ENCODE results near the gene VEGFA.

VEGFA gene

GRCh38 chr6:43784049-43784855, 14.2 kb downstream of the VEGFA start:
- H3K36me3 ChIP-seq (ENCODE audit: control insufficient read depth in 1 of 2, insufficient read depth in 2 of 2, low read length in 2 of 2), result peaks cover 32 to 61% of the 10 kb centered on the region in 2 donors
- peaks cover 0 to 6% of the 10 kb centered on the region in 2 donors for H3K4me1 ChIP-seq (ENCODE audit: control insufficient read depth in 1 of 2, insufficient read depth in 2 of 2, low read length in 2 of 2)
- no peak overlapping the region for H3K4me3 ChIP-seq (ENCODE audit: low read depth in 1 of 2, low read length in 2 of 2)
- H3K9me3 ChIP-seq (ENCODE audit: control insufficient read depth in 1 of 2, low read length in 2 of 2), result no peaks in the 10 kb centered on the region
- no peaks in the 10 kb centered on the region for H3K27me3 ChIP-seq (ENCODE audit: low read depth, low read length)
- no peak overlapping the region for H3K27ac ChIP-seq (ENCODE audit: low read length)

GRCh38 chr6:43785220-43785752, 15.3 kb downstream of the VEGFA start:
- H3K9me3 ChIP-seq (ENCODE audit: control insufficient read depth in 1 of 2, low read length in 2 of 2), result no peaks in the 10 kb centered on the region
- no peak overlapping the region for H3K4me3 ChIP-seq (ENCODE audit: low read depth in 1 of 2, low read length in 2 of 2)
- no peak overlapping the region for H3K27ac ChIP-seq (ENCODE audit: low read length)
- no peaks in the 10 kb centered on the region for H3K27me3 ChIP-seq (ENCODE audit: low read depth, low read length)
- peaks cover 31 to 50% of the 10 kb centered on the region in 2 donors for H3K36me3 ChIP-seq (ENCODE audit: control insufficient read depth in 1 of 2, insufficient read depth in 2 of 2, low read length in 2 of 2)
- H3K4me1 ChIP-seq (ENCODE audit: control insufficient read depth in 1 of 2, insufficient read depth in 2 of 2, low read length in 2 of 2), result peaks cover 0 to 3% of the 10 kb centered on the region in 2 donors

- Histone ChIP-seq H3K27ac (ENCODE audit: low read length) (no peak overlapping the region), H3K4me1 (ENCODE audit: control insufficient read depth in 1 of 2, insufficient read depth in 2 of 2, low read length in 2 of 2) (peaks cover 0 to 3% of the 10 kb centered on the region in 2 donors), H3K27me3 (ENCODE audit: low read depth, low read length) (no peaks in the 10 kb centered on the region), H3K4me3 (ENCODE audit: low read depth in 1 of 2, low read length in 2 of 2) (no peak overlapping the region), H3K9me3 (ENCODE audit: control insufficient read depth in 1 of 2, low read length in 2 of 2) (no peaks in the 10 kb centered on the region), H3K36me3 (ENCODE audit: control insufficient read depth in 1 of 2, insufficient read depth in 2 of 2, low read length in 2 of 2) (peaks cover 31 to 45% of the 10 kb centered on the region in 2 donors)
These were observed 15.9 kb downstream of the VEGFA start for GRCh38 chr6:43785904-43786303.

- H3K9me3 ChIP-seq (ENCODE audit: control insufficient read depth in 1 of 2, low read length in 2 of 2), result no peaks in the 10 kb centered on the region
- no peaks in the 10 kb centered on the region for H3K4me1 ChIP-seq (ENCODE audit: control insufficient read depth in 1 of 2, insufficient read depth in 2 of 2, low read length in 2 of 2)
- H3K27ac ChIP-seq (ENCODE audit: low read length), result no peak overlapping the region
- no peak overlapping the region for H3K4me3 ChIP-seq (ENCODE audit: low read depth in 1 of 2, low read length in 2 of 2)
- H3K27me3 ChIP-seq (ENCODE audit: low read depth, low read length), result no peaks in the 10 kb centered on the region
- peaks cover 25 to 36% of the 10 kb centered on the region in 2 donors for H3K36me3 ChIP-seq (ENCODE audit: control insufficient read depth in 1 of 2, insufficient read depth in 2 of 2, low read length in 2 of 2)
These were observed 16.8 kb downstream of the VEGFA start for GRCh38 chr6:43786664-43787329.

GRCh38 chr6:43788301-43788700, 18.3 kb downstream of the VEGFA start:
- Histone ChIP-seq H3K36me3 (ENCODE audit: control insufficient read depth in 1 of 2, insufficient read depth in 2 of 2, low read length in 2 of 2) (peaks cover 13 to 21% of the 10 kb centered on the region in 2 donors), H3K27me3 (ENCODE audit: low read depth, low read length) (no peaks in the 10 kb centered on the region), H3K4me1 (ENCODE audit: control insufficient read depth in 1 of 2, insufficient read depth in 2 of 2, low read length in 2 of 2) (no peaks in the 10 kb centered on the region), H3K9me3 (ENCODE audit: control insufficient read depth in 1 of 2, low read length in 2 of 2) (no peaks in the 10 kb centered on the region), H3K27ac (ENCODE audit: low read length) (no peak overlapping the region), H3K4me3 (ENCODE audit: low read depth in 1 of 2, low read length in 2 of 2) (no peak overlapping the region)

- Histone ChIP-seq H3K4me1 (ENCODE audit: control insufficient read depth in 1 of 2, insufficient read depth in 2 of 2, low read length in 2 of 2) (no peaks in the 10 kb centered on the region), H3K4me3 (ENCODE audit: low read depth in 1 of 2, low read length in 2 of 2) (no peak overlapping the region), H3K27ac (ENCODE audit: low read length) (no peak overlapping the region), H3K36me3 (ENCODE audit: control insufficient read depth in 1 of 2, insufficient read depth in 2 of 2, low read length in 2 of 2) (peaks cover 6 to 9% of the 10 kb centered on the region in 2 donors), H3K27me3 (ENCODE audit: low read depth, low read length) (no peaks in the 10 kb centered on the region), H3K9me3 (ENCODE audit: control insufficient read depth in 1 of 2, low read length in 2 of 2) (no peaks in the 10 kb centered on the region)
These were observed 19.4 kb downstream of the VEGFA start for GRCh38 chr6:43789447-43789846.

- Histone ChIP-seq H3K27me3 (ENCODE audit: low read depth, low read length) (no peaks in the 10 kb centered on the region), H3K4me3 (ENCODE audit: low read depth in 1 of 2, low read length in 2 of 2) (no peak overlapping the region), H3K27ac (ENCODE audit: low read length) (peak overlapping the region; percentile 2), H3K4me1 (ENCODE audit: control insufficient read depth in 1 of 2, insufficient read depth in 2 of 2, low read length in 2 of 2) (no peaks in the 10 kb centered on the region), H3K9me3 (ENCODE audit: control insufficient read depth in 1 of 2, low read length in 2 of 2) (no peaks in the 10 kb centered on the region), H3K36me3 (ENCODE audit: control insufficient read depth in 1 of 2, insufficient read depth in 2 of 2, low read length in 2 of 2) (peaks cover 5 to 6% of the 10 kb centered on the region in 2 donors)
These were observed 20.0 kb downstream of the VEGFA start for GRCh38 chr6:43790031-43790430.

GRCh38 chr6:43791745-43792422, 21.9 kb downstream of the VEGFA start:
- Histone ChIP-seq H3K27ac (ENCODE audit: low read length) (no peak overlapping the region), H3K27me3 (ENCODE audit: low read depth, low read length) (no peaks in the 10 kb centered on the region), H3K36me3 (ENCODE audit: control insufficient read depth in 1 of 2, insufficient read depth in 2 of 2, low read length in 2 of 2) (no peaks in the 10 kb centered on the region), H3K4me1 (ENCODE audit: control insufficient read depth in 1 of 2, insufficient read depth in 2 of 2, low read length in 2 of 2) (no peaks in the 10 kb centered on the region), H3K9me3 (ENCODE audit: control insufficient read depth in 1 of 2, low read length in 2 of 2) (no peaks in the 10 kb centered on the region), H3K4me3 (ENCODE audit: low read depth in 1 of 2, low read length in 2 of 2) (no peak overlapping the region)

- Histone ChIP-seq H3K4me3 (ENCODE audit: low read depth in 1 of 2, low read length in 2 of 2) (no peak overlapping the region), H3K36me3 (ENCODE audit: control insufficient read depth in 1 of 2, insufficient read depth in 2 of 2, low read length in 2 of 2) (no peaks in the 10 kb centered on the region), H3K4me1 (ENCODE audit: control insufficient read depth in 1 of 2, insufficient read depth in 2 of 2, low read length in 2 of 2) (no peaks in the 10 kb centered on the region), H3K27ac (ENCODE audit: low read length) (no peak overlapping the region), H3K9me3 (ENCODE audit: control insufficient read depth in 1 of 2, low read length in 2 of 2) (no peaks in the 10 kb centered on the region), H3K27me3 (ENCODE audit: low read depth, low read length) (no peaks in the 10 kb centered on the region)
These were observed 23.3 kb downstream of the VEGFA start for GRCh38 chr6:43793154-43793874.

GRCh38 chr6:43793875-43794242, 23.8 kb downstream of the VEGFA start:
- no peaks in the 10 kb centered on the region for H3K36me3 ChIP-seq (ENCODE audit: control insufficient read depth in 1 of 2, insufficient read depth in 2 of 2, low read length in 2 of 2)
- no peak overlapping the region for H3K27ac ChIP-seq (ENCODE audit: low read length)
- H3K9me3 ChIP-seq (ENCODE audit: control insufficient read depth in 1 of 2, low read length in 2 of 2), result no peaks in the 10 kb centered on the region
- no peak overlapping the region for H3K4me3 ChIP-seq (ENCODE audit: low read depth in 1 of 2, low read length in 2 of 2)
- no peaks in the 10 kb centered on the region for H3K4me1 ChIP-seq (ENCODE audit: control insufficient read depth in 1 of 2, insufficient read depth in 2 of 2, low read length in 2 of 2)
- no peaks in the 10 kb centered on the region for H3K27me3 ChIP-seq (ENCODE audit: low read depth, low read length)

- Histone ChIP-seq H3K4me3 (ENCODE audit: low read depth in 1 of 2, low read length in 2 of 2) (no peak overlapping the region), H3K27ac (ENCODE audit: low read length) (no peak overlapping the region), H3K4me1 (ENCODE audit: control insufficient read depth in 1 of 2, insufficient read depth in 2 of 2, low read length in 2 of 2) (no peaks in the 10 kb centered on the region), H3K27me3 (ENCODE audit: low read depth, low read length) (no peaks in the 10 kb centered on the region), H3K9me3 (ENCODE audit: control insufficient read depth in 1 of 2, low read length in 2 of 2) (no peaks in the 10 kb centered on the region), H3K36me3 (ENCODE audit: control insufficient read depth in 1 of 2, insufficient read depth in 2 of 2, low read length in 2 of 2) (no peaks in the 10 kb centered on the region)
These were observed 25.4 kb downstream of the VEGFA start for GRCh38 chr6:43795421-43795820.

Measured in muscle layer of duodenum (tissue), 2 donors.